HG02981 (cell line): ENCODE measurements around the gene ITIH5.

Experiments used
- ATAC-seq: cut with Tn5 transposase; IDR thresholded peaks from one replicate; pipeline ENCODE4 v1.9.1; 2021; ENCODE audit warnings: mild to moderate bottlenecking, moderate library complexity; ENCODE audit not compliant: unreplicated experiment

Gene ITIH5

DNA sequence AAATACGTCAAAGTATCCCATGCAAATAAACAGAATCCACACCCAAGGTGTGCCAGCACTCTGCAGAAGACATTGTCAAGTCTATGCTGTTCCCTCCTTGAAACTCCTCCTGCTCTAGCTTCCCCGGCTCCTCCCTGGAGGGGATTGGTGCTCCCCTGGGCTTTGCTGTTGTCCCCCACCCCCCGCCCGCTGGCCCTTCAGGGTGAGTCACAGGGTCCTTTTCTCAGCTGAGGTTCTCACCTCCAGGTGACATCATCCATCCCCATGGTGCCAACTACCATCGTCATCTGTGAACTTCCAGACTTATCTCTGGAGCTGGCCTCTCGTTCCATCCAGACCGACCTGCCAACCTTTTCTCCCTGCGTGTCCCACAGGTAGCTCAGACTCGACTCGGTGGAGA is 77.0 kb downstream of the ITIH5 start:
- ATAC-seq, result no peak

- ATAC-seq, result no peak
Observed at GRCh38 chr10:7587865-7588188, 78.9 kb downstream of the ITIH5 start.

GRCh38 chr10:7587168-7587864 is 79.5 kb downstream of the ITIH5 start:
- no peak for ATAC-seq

GRCh38 chr10:7585228-7585627 is 81.5 kb downstream of the ITIH5 start:
- ATAC-seq, result no peak

GRCh38 chr10:7583626-7584025 is 83.1 kb downstream of the ITIH5 start:
- no peak for ATAC-seq

DNA sequence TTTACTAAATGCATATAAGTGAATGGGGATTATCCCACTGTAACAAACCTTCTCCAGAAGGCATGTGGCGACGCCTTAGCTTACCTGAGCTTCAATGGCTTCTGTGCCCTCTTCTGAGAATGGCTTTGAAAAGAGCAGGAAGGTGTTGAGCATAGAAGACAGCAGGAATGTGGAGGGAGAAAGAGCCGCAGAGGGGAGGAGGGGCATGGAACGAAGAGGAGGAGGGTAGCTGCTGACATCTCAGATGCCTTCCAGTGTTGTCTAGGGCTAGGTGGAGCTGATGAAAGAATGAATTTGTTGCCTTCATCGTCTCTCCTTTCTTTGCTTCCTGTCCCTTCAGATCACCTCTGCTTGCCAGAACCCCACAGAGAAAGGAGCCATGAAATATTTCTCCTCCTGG is 86.2 kb downstream of the ITIH5 start:
- no peak for ATAC-seq

DNA sequence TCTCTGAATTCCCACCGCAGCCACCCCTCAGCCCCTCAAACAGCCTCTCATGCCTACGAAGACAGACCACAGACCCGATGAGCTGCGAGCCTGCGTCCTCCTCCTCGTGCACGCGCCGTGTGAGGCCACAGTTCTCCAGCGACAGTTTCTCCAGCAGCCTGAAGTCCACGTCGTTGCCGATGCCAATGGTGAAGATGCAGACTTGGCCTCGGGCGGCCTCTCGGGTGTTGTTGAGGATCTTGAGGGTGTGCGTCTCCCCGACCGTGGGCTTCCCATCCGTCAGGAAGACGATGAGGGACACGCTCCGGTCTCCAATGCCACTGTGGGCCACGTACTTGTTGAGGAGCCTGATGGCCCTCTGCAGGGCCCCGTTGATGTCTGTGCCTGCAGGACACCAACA is 87.1 kb downstream of the ITIH5 start:
- ATAC-seq, result no peak

DNA sequence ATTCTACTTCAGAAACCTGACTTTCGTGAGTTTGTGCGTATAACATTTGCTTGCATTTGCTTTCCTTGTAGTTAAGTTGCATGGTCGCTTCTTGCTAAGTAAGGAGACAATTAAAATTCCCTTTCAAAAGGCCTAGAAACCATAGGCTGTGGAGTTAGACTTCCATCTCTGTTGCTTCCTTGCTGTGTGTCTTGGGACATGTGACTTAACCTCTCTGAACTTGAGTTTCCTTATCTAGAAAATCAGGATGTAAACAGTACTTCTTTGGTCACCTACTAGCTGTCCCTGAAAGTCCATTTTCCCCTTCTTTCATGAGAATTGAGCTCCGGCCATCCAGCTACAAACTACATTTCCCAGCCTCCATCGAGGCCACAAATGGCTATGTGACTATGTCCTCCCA is 89.2 kb downstream of the ITIH5 start:
- ATAC-seq, result no peak

DNA sequence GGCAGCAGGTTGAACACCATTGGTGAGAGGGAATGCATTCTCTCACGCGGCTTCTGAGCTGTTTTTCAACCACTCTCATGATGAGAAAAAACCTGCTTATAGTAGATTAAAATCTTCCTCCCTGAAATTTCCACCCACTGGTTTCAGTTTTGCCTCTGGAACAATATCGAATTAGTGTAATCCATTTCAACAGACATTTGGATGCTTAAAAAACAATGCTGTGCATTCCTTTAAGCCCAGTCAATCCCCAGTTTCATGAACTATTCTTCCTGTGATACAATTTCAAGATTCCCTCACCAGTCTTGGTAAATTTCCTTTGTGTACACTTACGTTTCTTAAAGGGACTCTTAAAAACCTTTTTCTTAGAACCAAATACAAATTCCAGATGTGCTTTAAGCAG is 89.6 kb downstream of the ITIH5 start:
- no peak for ATAC-seq

- no peak for ATAC-seq
Observed at GRCh38 chr10:7576340-7576739, 90.4 kb downstream of the ITIH5 start.

GRCh38 chr10:7572391-7572790 is 94.4 kb downstream of the ITIH5 start:
- ATAC-seq, result no peak

DNA sequence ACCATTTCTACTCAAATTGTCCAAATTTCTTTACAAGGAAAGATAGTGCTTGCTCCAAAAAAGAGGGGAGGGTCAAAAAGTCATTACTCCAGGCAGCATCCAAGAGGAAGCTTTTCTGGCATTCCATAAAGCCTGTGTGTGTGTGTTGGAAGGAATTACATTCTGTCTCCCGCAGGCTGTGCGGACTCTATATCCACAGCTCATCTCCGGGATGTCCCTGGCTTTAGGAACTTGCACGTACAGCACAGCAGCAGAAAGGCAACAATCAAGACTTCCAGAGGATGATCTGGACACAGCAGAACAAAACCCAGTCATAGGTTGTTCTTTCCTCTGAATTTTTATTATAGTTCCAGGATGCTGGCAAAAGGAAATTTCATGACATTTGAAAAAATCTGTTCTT is 94.8 kb downstream of the ITIH5 start:
- no peak for ATAC-seq

DNA sequence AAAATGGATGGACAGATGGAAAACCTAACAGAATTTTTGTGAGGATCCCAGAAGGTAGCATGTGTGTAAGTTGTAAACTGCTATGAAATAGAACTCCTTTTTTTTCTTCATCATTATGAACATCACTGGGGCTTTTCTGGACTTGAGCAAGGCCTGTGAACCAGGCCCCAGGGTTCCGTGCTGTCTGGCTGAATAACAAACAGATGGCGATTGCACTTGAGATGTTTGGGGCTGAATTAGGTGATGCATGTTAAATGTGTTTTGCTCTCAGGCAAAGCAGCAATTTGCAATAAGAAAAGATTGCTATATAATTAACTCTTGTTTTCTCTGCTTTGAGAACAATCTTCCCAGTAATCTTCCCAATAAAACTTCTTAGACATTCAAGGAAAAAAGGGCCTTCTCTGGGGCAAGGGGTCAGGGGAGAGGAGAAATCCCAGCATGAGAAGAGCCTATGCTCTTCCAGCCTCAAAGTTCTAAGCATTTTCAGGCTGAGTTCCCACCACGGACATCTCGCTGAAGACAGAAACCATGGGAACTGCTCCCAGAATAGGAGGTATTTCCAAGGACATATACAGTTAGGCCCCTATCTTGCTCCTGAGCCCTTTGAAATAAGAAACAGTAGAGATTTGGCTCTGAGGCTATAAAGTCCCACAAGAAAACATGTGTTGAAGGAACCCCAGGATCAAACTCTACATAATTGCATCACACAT is 98.7 kb downstream of the ITIH5 start:
- ATAC-seq, result no peak

DNA sequence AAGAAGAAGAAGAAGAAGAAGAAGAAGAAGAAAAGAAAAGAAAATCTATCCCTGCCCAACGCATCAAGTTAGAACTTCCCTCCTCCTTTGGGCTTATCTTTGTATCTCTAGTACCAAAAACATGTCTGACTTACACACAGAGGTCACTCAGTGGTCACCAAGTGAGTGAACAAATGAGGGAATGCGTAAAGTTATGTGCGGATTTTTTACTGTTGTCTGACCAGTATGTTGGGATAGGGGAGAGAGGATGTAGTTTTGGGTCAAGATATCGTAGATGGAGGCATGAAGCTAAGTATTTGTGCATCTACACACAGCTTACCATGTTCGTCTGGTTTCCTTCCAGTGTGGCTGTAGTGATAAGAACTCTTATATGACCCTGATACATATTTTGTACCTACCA is 99.9 kb downstream of the ITIH5 start:
- ATAC-seq, result no peak

DNA sequence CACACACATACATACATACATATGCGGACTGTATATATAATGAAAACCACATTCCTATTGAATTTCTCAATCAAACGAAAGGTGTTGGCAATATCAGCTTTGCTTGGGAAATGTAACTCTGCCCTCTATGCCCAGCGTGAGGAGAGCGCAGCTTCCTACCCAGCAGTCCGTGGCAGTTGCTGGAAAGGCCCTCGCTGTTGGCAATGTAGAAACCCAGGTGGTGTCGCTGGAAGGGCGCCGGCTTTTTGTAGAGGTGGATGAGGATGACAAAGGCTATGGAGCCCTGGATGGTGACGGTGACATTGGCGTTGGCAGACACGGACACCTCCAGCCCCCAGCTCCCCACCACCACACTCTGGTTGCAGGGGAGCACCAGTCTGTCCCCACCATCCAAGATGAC is 100.9 kb downstream of the ITIH5 start:
- ATAC-seq, result no peak

GRCh38 chr10:7563770-7564169 is 103.0 kb downstream of the ITIH5 start:
- ATAC-seq, result no peak

DNA sequence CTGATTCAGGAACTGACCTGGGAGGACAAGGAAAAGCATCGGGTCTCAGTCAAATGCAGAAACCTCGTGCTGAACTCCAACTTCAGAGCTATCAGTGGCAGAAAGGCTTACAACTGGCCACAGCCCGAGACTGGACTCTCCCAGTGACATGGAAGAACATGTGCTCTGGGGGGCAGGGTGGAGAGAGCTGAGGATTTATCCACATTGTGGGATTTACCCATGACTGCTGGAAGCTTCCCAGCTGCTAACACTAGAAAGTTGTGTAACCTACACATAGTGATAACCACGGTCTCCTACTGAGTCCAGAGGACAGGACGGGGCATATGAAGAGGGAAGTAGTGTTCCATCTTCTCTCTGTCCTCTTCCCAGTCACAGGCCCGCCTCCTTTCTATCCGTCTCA is 103.4 kb downstream of the ITIH5 start:
- no peak for ATAC-seq

GRCh38 chr10:7561985-7562384 is 104.8 kb downstream of the ITIH5 start:
- ATAC-seq, result no peak

GRCh38 chr10:7561216-7561893 is 105.4 kb downstream of the ITIH5 start:
- ATAC-seq, result no peak

GRCh38 chr10:7560519-7560918 is 106.2 kb downstream of the ITIH5 start:
- no peak for ATAC-seq

GRCh38 chr10:7559386-7559785 is 107.4 kb downstream of the ITIH5 start:
- no peak for ATAC-seq

- no peak for ATAC-seq
Observed at GRCh38 chr10:7558036-7558435, 108.7 kb downstream of the ITIH5 start.
